ENCODE results near the gene AKR7A2. TPM values are rescaled to one million over a fixed set of nuclear protein-coding genes. Genes with fewer than 3 reads are reported as not detected.
"Not testable (repeated sequence)": the region's sequence is repeated elsewhere in the genome, so short reads cannot be mapped to it uniquely, and the experiment has no call there.

Gene AKR7A2
- total and polyA plus RNA-seq, 8 donors: 18.7 to 108 (median 48.6) TPM; not detected in 1

- peaks cover 0 to 22% (median 7%) of the 10 kb centered on the region in 4 donors for H3K4me1 ChIP-seq
- peak overlapping the region; percentile 26 to 84 (median 52) for H3K27ac ChIP-seq
- peaks cover 28 to 50% (median 44%) of the 10 kb centered on the region in 4 donors for H3K36me3 ChIP-seq
- TF ChIP-seq EP300 (IDR thresholded peaks at IDR 0.05): no peak
- no peak for TF ChIP-seq POLR2A (IDR thresholded peaks at IDR 0.05)
- no peak for TF ChIP-seq CTCF (IDR thresholded peaks at IDR 0.05)
- no peak for TF ChIP-seq POLR2AphosphoS5 (IDR thresholded peaks at IDR 0.05)
- intact Hi-C loops (cut with DNase I; ENCODE audit: low total_unique reads): no loop called here
- DNase-seq: no peak
- H3K27me3 ChIP-seq: no peaks in the 10 kb centered on the region
- H3K9me3 ChIP-seq: no peaks in the 10 kb centered on the region
- H3K4me3 ChIP-seq: no peak overlapping the region
- 91 to 97% (median 97%) methylated on average over 8 to 9 of the region's 9 CpGs for whole genome bisulfite sequencing, 5 donors
Measured at GRCh38 chr1:19283891-19284290, 28.1 kb downstream of the AKR7A2 start.

GRCh38 chr1:19274636-19275035 lies 37.3 kb downstream of the AKR7A2 start:
- no peak for TF ChIP-seq POLR2AphosphoS5 (IDR thresholded peaks at IDR 0.05)
- no peak for TF ChIP-seq EP300 (IDR thresholded peaks at IDR 0.05)
- TF ChIP-seq CTCF (IDR thresholded peaks at IDR 0.05): no peak
- TF ChIP-seq POLR2A (IDR thresholded peaks at IDR 0.05): no peak
- H3K27ac ChIP-seq: peak overlapping the region; percentile 81 to 96 (median 82)
- no peak overlapping the region for H3K4me3 ChIP-seq
- no peak for DNase-seq
- peaks cover 0 to 6% (median 3%) of the 10 kb centered on the region in 4 donors for H3K36me3 ChIP-seq
- WGBS, 5 donors: 74 to 94% (median 87%) methylated on average over 4 to 5 of the region's 5 CpGs
- peaks cover 0 to 6% (median 0%) of the 10 kb centered on the region in 4 donors for H3K9me3 ChIP-seq
- peaks cover 0 to 11% (median 0%) of the 10 kb centered on the region in 3 donors for H3K27me3 ChIP-seq
- intact Hi-C loops (cut with DNase I; ENCODE audit: low total_unique reads): no loop called here
- H3K4me1 ChIP-seq: peaks cover 9 to 27% (median 17%) of the 10 kb centered on the region in 4 donors

DNA sequence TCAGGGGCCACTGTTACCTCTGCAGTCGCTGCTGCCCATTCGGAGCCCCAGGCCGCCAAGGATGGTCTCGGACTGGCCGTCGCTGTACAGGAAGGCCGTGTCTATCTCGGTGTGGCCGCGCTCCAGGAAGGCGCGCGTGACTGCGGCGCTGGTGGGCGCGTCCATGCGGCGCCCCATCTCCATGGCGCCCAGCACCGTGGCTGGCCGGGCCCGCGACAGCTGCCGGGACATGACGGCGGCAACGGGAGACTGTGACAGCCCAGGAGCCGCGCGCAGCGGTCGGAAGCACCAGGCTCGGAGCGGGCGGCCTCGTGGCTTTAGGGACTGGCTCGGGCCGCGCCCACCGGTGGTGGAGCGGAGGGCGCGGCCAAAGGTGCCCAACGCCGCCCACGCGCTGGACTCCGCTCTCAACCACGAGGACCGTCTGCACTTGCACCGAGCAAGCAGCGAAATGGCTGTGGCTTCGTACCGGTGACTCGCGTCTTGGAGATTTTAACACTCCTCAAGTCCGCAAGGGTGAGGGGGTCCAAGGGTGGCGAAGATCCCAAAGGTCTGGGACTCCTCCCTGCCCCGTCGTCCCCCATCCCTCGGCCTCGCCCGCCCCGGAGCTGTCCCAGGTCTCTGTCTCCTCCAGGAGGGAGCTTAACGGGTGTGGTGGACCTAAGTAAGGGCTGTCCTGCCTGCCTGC lies 38.0 kb downstream of the AKR7A2 start:
- H3K36me3 ChIP-seq; H3K9me3 ChIP-seq; intact Hi-C loops (cut with DNase I; ENCODE audit: low total_unique reads): not testable (repeated sequence)
- DNase-seq: peak; percentile 68 to 69
- whole genome bisulfite sequencing, 5 donors: 4 to 16% (median 9%) methylated on average over 27 to 52 of the region's 66 CpGs
- Histone ChIP-seq H3K27ac (peak overlapping the region; percentile 81 to 96 (median 82)), H3K4me1 (peaks cover 9 to 34% (median 21%) of the 10 kb centered on the region in 4 donors), H3K27me3 (peaks cover 0 to 11% (median 0%) of the 10 kb centered on the region in 3 donors), H3K4me3 (peak overlapping the region; percentile 14 to 37 (median 29))

- H3K27me3 ChIP-seq: peaks cover 0 to 11% (median 0%) of the 10 kb centered on the region in 3 donors
- H3K27ac ChIP-seq: peak overlapping the region; percentile 81 to 96 (median 82)
- peak overlapping the region; percentile 14 to 37 (median 29) for H3K4me3 ChIP-seq
- peaks cover 3 to 16% (median 10%) of the 10 kb centered on the region in 4 donors for H3K36me3 ChIP-seq
- 33 to 56% (median 44%) methylated on average over 19 to 22 of the region's 22 CpGs for WGBS, 5 donors
- peak; percentile 38 to 82 for DNase-seq
- H3K4me1 ChIP-seq: peaks cover 9 to 35% (median 23%) of the 10 kb centered on the region in 4 donors
- intact Hi-C loops (cut with DNase I; ENCODE audit: low total_unique reads): no loop called here
- peaks cover 0 to 6% (median 0%) of the 10 kb centered on the region in 4 donors for H3K9me3 ChIP-seq
- TF ChIP-seq POLR2AphosphoS5 (IDR thresholded peaks at IDR 0.05) (peak in 2 of 3 donors; percentile 63 to 74), EP300 (IDR thresholded peaks at IDR 0.05) (no peak)
Measured at GRCh38 chr1:19273106-19273843, 38.7 kb downstream of the AKR7A2 start.

DNA sequence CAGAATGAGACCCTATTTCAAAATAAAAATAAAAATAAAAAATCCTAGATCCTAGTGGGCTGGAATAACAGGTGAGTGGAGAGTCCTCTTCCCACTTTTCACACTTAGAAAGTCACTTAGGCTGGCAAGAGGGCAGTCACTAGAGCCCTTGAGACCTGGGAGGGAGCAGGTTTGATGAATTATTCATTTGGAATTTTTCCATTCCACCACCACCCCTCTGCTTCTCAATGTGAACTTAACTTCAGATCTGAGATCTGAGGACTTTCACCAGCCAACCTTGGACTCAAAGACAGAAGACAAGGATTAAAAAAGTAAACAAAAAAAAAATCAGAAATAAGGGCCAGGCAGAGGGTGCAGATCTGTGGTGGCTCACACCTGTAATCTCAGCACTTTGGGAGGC lies 39.9 kb downstream of the AKR7A2 start:
- peaks cover 8 to 19% (median 11%) of the 10 kb centered on the region in 4 donors for H3K36me3 ChIP-seq
- peak overlapping the region; percentile 81 to 96 (median 82) for H3K27ac ChIP-seq
- no peak overlapping the region for H3K4me3 ChIP-seq
- H3K27me3 ChIP-seq: peaks cover 0 to 11% (median 0%) of the 10 kb centered on the region in 3 donors
- no peak for TF ChIP-seq EP300 (IDR thresholded peaks at IDR 0.05)
- no peak for TF ChIP-seq POLR2A (IDR thresholded peaks at IDR 0.05)
- TF ChIP-seq POLR2AphosphoS5 (IDR thresholded peaks at IDR 0.05): no peak
- no peak for TF ChIP-seq CTCF (IDR thresholded peaks at IDR 0.05)
- no peak for DNase-seq
- intact Hi-C loops (cut with DNase I; ENCODE audit: low total_unique reads): no loop called here
- H3K4me1 ChIP-seq: peaks cover 9 to 35% (median 23%) of the 10 kb centered on the region in 4 donors
- peaks cover 0 to 6% (median 0%) of the 10 kb centered on the region in 4 donors for H3K9me3 ChIP-seq
